ENCODE results near the gene DOCK1.

The DOCK1 gene

GRCh38 chr10:127196282-127197153 is 291.3 kb downstream of the DOCK1 start, which contains the start of gene INSYN2A:
TSS of gene INSYN2A (minus strand) at chr10:127196591. CDS start at chr10:127176395, 20,196 bp downstream.
- DNase-seq (ENCODE audit: low spot score) = no peak
- no peak for TF ChIP-seq CTCF (IDR thresholded peaks at IDR 0.05; ENCODE audit: extremely low read depth, insufficient read depth, missing control alignments)
- in situ Hi-C loops (cut with MboI; ENCODE audit: low pct_unique_long_range_greater_than_20kb, low sequenced_read_pairs, unreplicated experiment) = no loop called here

GRCh38 chr10:127197154-127197432 is 291.9 kb downstream of the DOCK1 start:
- no peak for TF ChIP-seq CTCF (IDR thresholded peaks at IDR 0.05; ENCODE audit: extremely low read depth, insufficient read depth, missing control alignments)
- no peak for DNase-seq (ENCODE audit: low spot score)
- in situ Hi-C loops (cut with MboI; ENCODE audit: low pct_unique_long_range_greater_than_20kb, low sequenced_read_pairs, unreplicated experiment) = no loop called here

GRCh38 chr10:127198307-127198706 is 293.1 kb downstream of the DOCK1 start:
- in situ Hi-C loops (cut with MboI; ENCODE audit: low pct_unique_long_range_greater_than_20kb, low sequenced_read_pairs, unreplicated experiment) = no loop called here
- DNase-seq (ENCODE audit: low spot score) = no peak
- TF ChIP-seq CTCF (IDR thresholded peaks at IDR 0.05; ENCODE audit: extremely low read depth, insufficient read depth, missing control alignments) = no peak

GRCh38 chr10:127198721-127199120 is 293.5 kb downstream of the DOCK1 start:
- DNase-seq (ENCODE audit: low spot score) = no peak
- in situ Hi-C loops (cut with MboI; ENCODE audit: low pct_unique_long_range_greater_than_20kb, low sequenced_read_pairs, unreplicated experiment) = no loop called here
- no peak for TF ChIP-seq CTCF (IDR thresholded peaks at IDR 0.05; ENCODE audit: extremely low read depth, insufficient read depth, missing control alignments)

- TF ChIP-seq CTCF (IDR thresholded peaks at IDR 0.05; ENCODE audit: extremely low read depth, insufficient read depth, missing control alignments) = no peak
- DNase-seq (ENCODE audit: low spot score) = no peak
- in situ Hi-C loops (cut with MboI; ENCODE audit: low pct_unique_long_range_greater_than_20kb, low sequenced_read_pairs, unreplicated experiment) = no loop called here
Measured at GRCh38 chr10:127200646-127201045, 295.4 kb downstream of the DOCK1 start.

GRCh38 chr10:127203067-127203466 is 297.8 kb downstream of the DOCK1 start:
- in situ Hi-C loops (cut with MboI; ENCODE audit: low pct_unique_long_range_greater_than_20kb, low sequenced_read_pairs, unreplicated experiment) = no loop called here
- no peak for DNase-seq (ENCODE audit: low spot score)
- TF ChIP-seq CTCF (IDR thresholded peaks at IDR 0.05; ENCODE audit: extremely low read depth, insufficient read depth, missing control alignments) = no peak
